ENCODE results near the gene C2orf66. TPM values are rescaled to one million over a fixed set of nuclear protein-coding genes. Genes with fewer than 3 reads are reported as not detected.

The C2orf66 gene
- total and polyA plus RNA-seq, 2 of the 13 experiments (the other 11 are each of a cell fraction or from before 2014, with no cell fraction given) = 0.05 TPM; not detected in 1

DNA sequence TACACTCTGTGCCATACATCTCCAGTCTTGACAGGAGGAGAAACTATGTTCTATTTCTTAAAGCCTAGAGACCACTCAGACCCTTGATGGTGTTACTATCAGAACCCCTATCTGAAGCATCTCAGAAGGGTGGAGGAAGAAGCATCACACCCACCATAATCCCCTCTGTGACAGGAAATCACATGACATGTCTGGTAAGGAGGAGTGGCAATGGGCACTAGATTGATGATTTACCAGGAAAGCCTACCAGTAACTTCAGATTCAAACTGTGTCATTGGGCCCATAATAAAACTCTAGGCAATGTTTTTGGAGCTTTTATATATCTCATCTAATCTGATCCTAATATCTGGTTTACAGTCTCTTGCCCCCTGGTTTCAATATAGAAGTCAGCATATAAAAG, 37.1 kb upstream of the C2orf66 start:
- Histone ChIP-seq H3K4me1 (ENCODE audit: insufficient read depth, low read length) (peaks cover under 1% of the 10 kb centered on the region; the same call in 1 of the 2 replicates), H4K20me1 (ENCODE audit: insufficient read depth, low read length) (no peaks in the 10 kb centered on the region), H3K27me3 (ENCODE audit: control insufficient read depth in 1 of 2, insufficient read depth in 2 of 2, low read length in 2 of 2) (no peaks in the 10 kb centered on the region), H3K4me3 (replicated peaks in 1 of 3; ENCODE audit: insufficient read depth in 1 of 3, low read depth in 2 of 3, low read length in 3 of 3) (no peak overlapping the region), H3K9ac (ENCODE audit: insufficient read depth, low read depth, low read length) (no peak overlapping the region), H3K27ac (ENCODE audit: extremely low read length, insufficient read depth, low read length) (no peak overlapping the region), H3K36me3 (replicated peaks in 1 of 2; ENCODE audit: control insufficient read depth in 1 of 2, insufficient read depth in 2 of 2, low read length in 2 of 2) (peaks cover 1 to 11% of the 10 kb centered on the region in 2 experiments; a peak in 3 of 5 replicates), H3K9me3 (ENCODE audit: low read length) (no peaks in the 10 kb centered on the region), H2AFZ (ENCODE audit: low read length) (no peak overlapping the region), H3K79me2 (ENCODE audit: insufficient read depth, low read length) (no peaks in the 10 kb centered on the region), H3K4me2 (ENCODE audit: low read depth, low read length) (no peak overlapping the region)
- no TSS peak for BruUV-seq (replicated peaks)
- ChIA-PET POLR2A (interaction anchor here (1.0 kb wide), 1 partner anchor 47 kb away, joined by 3 read pairs; the partner anchor contains the start of gene GTF3C3), CTCF (ENCODE audit: low intra/inter-chr PET ratio, low total read pairs) (no interaction called here)
- ATAC-seq (no peak), DNase-seq (ENCODE audit: low spot score) (no peak), FAIRE-seq (no peak)
- in situ Hi-C loops (cut with HindIII; ENCODE audit: extremely low pct_ligation_motif_present, low pct_unique_long_range_greater_than_20kb) (no loop called here), intact Hi-C loops (cut with micrococcal nuclease; ENCODE audit: unreplicated experiment) (no loop called here)
- TF ChIP-seq SP1 (IDR thresholded peaks at IDR 0.05) (no peak), SP1 (CRISPR knock-in tag; IDR thresholded peaks at IDR 0.05) (no peak), PRPF4 (IDR thresholded peaks at IDR 0.05; ENCODE audit: low read depth, low read length, poor library complexity, severe bottlenecking) (no peak), ZNF776 (CRISPR knock-in tag; IDR thresholded peaks at IDR 0.05) (no peak), ZNF788 (CRISPR knock-in tag; IDR thresholded peaks at IDR 0.05; ENCODE audit: borderline replicate concordance) (no peak), ZNF350 (CRISPR knock-in tag; IDR thresholded peaks at IDR 0.05; ENCODE audit: borderline replicate concordance, low read depth) (no peak), XRCC5 (optimal IDR thresholded peaks at IDR 0.05; ENCODE audit: low read length) (no peak)
- TF ChIP-seq, protein P1, sequence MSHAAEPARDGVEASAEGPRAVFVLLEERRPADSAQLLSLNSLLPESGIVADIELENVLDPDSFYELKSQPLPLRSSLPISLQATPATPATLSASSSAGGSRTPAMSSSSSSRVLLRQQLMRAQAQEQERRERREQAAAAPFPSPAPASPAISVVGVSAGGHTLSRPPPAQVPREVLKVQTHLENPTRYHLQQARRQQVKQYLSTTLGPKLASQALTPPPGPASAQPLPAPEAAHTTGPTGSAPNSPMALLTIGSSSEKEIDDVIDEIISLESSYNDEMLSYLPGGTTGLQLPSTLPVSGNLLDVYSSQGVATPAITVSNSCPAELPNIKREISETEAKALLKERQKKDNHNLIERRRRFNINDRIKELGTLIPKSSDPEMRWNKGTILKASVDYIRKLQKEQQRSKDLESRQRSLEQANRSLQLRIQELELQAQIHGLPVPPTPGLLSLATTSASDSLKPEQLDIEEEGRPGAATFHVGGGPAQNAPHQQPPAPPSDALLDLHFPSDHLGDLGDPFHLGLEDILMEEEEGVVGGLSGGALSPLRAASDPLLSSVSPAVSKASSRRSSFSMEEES (CRISPR knock-in tag; IDR thresholded peaks at IDR 0.05) = no peak

- CTCF ChIA-PET (ENCODE audit: low intra/inter-chr PET ratio, low total read pairs) = interaction anchor here (0.7 kb wide), 1 partner anchor 20 kb away, joined by 3 read pairs; no protein-coding TSS in a partner anchor
- Histone ChIP-seq H2AFZ (ENCODE audit: low read length) (no peak overlapping the region), H3K4me3 (replicated peaks in 1 of 3; ENCODE audit: insufficient read depth in 1 of 3, low read depth in 2 of 3, low read length in 3 of 3) (no peak overlapping the region), H3K36me3 (replicated peaks in 1 of 2; ENCODE audit: control insufficient read depth in 1 of 2, insufficient read depth in 2 of 2, low read length in 2 of 2) (peaks cover 3 to 16% of the 10 kb centered on the region in 2 experiments; a peak in 4 of 5 replicates), H3K4me1 (ENCODE audit: insufficient read depth, low read length) (no peaks in the 10 kb centered on the region), H3K9me3 (ENCODE audit: low read length) (no peaks in the 10 kb centered on the region), H3K9ac (ENCODE audit: insufficient read depth, low read depth, low read length) (no peak overlapping the region), H3K79me2 (ENCODE audit: insufficient read depth, low read length) (no peaks in the 10 kb centered on the region), H4K20me1 (ENCODE audit: insufficient read depth, low read length) (no peaks in the 10 kb centered on the region), H3K27me3 (ENCODE audit: control insufficient read depth in 1 of 2, insufficient read depth in 2 of 2, low read length in 2 of 2) (no peaks in the 10 kb centered on the region), H3K27ac (ENCODE audit: extremely low read length, insufficient read depth, low read length) (no peak overlapping the region), H3K4me2 (ENCODE audit: low read depth, low read length) (no peak overlapping the region)
- BruUV-seq (replicated peaks) = no TSS peak
- WGBS (ENCODE audit: low lambda C conversion rate) = 93% methylated on average over 3 of the region's 3 CpGs
- no peak for DNase-seq (ENCODE audit: low spot score)
- in situ Hi-C loops (cut with HindIII; ENCODE audit: extremely low pct_ligation_motif_present, low pct_unique_long_range_greater_than_20kb) = no loop called here
- FAIRE-seq = no peak
- intact Hi-C loops (cut with micrococcal nuclease; ENCODE audit: unreplicated experiment) = no loop called here
- POLR2A ChIA-PET = no interaction called here
- ATAC-seq = no peak
- TF ChIP-seq FOXA1 (IDR thresholded peaks at IDR 0.05) (no peak), FOXA1 (CRISPR knock-in tag; IDR thresholded peaks at IDR 0.05) (no peak), AKAP8 (CRISPR knock-in tag; IDR thresholded peaks at IDR 0.05) (no peak), ZNF326 (CRISPR knock-in tag; IDR thresholded peaks at IDR 0.05; ENCODE audit: borderline replicate concordance) (no peak)
- TF ChIP-seq, protein P2, sequence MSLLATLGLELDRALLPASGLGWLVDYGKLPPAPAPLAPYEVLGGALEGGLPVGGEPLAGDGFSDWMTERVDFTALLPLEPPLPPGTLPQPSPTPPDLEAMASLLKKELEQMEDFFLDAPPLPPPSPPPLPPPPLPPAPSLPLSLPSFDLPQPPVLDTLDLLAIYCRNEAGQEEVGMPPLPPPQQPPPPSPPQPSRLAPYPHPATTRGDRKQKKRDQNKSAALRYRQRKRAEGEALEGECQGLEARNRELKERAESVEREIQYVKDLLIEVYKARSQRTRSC (CRISPR knock-in tag; IDR thresholded peaks at IDR 0.05; ENCODE audit: low read depth) = no peak
These were observed 36.2 kb upstream of the C2orf66 start for GRCh38 chr2:196845371-196845770.

Measured in HepG2 (cell line).